22Rv1 (cell line): ENCODE data around the gene SLC9B2.

Source experiments
- ZFX ChIP-seq: fragments of 450-650 bp; IDR thresholded peaks from 2 replicates; pipeline ENCODE4 v1.6.1; 2017; ENCODE audit warnings: antibody characterized with exemption, borderline replicate concordance
- TF ChIP-seq, protein P1 (sequence below): fragments of 450-650 bp; IDR thresholded peaks from 2 replicates; pipeline ENCODE4 v1.5.1; 2017; ENCODE audit warnings: mild to moderate bottlenecking

DNA sequence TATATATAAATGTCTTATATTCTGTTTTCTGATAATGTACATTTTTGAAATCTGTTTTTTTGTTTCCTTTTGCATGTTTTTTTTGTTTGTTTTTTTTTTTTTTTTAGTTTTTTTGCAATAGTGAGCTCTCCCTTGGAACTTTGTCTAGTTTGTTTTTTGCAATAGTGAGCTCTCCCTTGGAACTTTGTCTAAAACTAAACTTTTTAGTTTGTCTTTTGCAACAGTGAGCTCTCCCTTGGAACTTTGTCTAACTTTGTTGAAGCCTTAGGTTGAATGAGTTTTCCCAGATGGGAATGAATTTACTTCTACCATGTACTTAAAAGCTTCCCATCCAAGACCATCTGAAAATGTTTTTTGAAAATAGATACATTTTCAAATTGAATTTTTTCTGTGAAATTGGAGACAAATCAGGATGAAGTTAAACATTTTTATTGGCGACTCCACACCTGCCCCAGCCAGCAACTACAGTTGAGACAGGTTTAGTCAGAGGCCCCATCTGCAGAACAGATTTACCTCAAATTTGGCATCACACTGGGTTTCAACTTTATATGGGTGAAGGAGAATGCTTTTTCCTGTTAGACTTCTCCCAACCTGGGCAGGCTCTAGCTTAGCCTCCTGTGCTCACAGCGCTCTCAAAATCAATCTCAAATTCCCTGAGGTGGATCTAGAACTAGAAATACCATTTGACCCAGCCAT is 16.0 kb downstream of the SLC9B2 start:
- TF ChIP-seq, protein P1, sequence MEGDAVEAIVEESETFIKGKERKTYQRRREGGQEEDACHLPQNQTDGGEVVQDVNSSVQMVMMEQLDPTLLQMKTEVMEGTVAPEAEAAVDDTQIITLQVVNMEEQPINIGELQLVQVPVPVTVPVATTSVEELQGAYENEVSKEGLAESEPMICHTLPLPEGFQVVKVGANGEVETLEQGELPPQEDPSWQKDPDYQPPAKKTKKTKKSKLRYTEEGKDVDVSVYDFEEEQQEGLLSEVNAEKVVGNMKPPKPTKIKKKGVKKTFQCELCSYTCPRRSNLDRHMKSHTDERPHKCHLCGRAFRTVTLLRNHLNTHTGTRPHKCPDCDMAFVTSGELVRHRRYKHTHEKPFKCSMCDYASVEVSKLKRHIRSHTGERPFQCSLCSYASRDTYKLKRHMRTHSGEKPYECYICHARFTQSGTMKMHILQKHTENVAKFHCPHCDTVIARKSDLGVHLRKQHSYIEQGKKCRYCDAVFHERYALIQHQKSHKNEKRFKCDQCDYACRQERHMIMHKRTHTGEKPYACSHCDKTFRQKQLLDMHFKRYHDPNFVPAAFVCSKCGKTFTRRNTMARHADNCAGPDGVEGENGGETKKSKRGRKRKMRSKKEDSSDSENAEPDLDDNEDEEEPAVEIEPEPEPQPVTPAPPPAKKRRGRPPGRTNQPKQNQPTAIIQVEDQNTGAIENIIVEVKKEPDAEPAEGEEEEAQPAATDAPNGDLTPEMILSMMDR, result no peak
- TF ChIP-seq ZFX, result no peak
